Measurements from ENCODE around the gene WNK2.

WNK2 gene

DNA sequence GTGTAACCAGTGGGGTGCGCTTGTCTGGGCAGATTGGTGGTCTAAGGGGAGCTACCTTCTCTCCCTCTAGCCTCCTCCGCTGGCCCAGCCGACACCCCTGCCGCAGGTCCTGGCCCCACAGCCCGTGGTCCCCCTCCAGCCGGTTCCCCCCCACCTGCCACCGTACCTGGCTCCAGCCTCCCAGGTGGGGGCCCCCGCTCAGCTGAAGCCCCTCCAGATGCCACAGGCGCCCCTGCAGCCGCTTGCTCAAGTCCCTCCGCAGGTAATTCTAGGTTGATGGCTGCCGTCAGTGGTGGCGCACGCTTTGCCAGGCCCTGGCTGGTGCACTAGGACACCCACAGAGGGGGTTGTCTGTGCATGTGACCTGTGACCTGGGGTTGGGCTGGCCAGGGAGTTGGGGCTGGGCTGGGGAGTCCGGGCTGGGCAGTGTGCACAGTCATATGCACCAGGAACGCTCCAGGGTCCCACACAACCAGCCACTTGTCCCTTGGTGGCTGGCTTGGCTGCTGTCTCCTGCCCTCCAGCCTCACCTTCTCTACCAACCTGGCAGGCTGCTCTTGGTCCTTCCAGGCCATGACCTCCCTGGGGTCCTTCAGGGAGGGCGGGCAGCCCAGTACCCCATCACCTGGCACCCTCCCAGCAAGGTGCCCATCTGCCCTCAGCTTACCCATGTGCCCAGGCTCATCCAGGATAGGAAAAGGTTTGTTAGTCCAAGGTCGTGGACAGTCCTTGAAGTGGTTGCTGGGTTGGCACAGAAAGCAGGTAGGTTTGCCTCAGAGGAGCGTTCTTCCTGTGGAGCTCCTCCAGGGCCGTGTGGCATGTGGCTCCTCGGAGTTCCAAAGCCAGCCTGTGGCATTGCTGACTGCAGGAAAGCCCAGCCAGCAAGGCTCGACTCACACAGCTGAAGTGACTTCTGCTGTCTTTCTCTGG lies 73.2 kb downstream of the WNK2 start:
- DNase-seq: no peak

DNA sequence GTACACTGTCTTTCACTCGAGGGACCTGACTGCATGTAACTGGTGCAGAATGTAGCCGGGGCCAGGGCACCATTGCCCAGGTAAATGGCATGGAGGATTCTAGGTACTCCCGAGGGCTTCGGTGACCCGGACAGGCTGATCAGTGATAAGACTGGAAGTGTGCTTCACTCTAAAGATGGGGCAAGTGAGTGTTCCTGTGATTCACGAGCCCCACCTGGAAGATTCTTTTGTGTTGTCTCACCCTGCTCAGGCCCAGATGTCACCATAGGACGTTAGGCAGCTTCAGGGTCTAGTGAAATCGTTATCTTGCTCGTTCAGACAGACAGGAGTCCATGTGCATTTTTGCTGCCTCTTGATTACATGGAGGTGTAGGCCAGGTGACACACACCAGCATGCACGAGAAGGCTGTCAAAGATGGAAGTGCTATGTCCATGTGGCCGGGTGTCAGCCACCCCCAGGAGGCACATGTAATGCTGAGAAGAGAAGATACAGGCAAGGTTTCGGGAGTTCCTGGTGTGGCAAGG lies 73.9 kb downstream of the WNK2 start:
- no peak for DNase-seq

DNA sequence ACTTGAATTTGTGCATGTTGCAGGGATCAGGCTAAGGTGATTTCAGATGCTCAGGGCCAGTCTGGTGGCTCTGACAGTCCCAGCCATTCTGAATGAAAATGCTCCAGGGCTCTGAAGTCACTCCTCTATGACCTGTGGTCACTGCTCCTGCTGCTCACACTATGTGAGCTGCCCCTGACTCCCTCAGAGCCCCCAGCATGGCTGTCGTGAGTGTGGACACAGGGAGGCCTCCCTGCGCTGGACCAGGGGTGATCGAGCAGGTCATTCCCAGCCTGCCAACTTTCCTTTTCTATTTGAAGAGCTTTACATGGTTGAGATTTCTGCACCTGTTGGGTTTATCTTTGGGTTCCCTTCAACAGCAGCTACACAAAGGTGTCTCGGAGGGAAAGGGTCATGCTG lies 74.5 kb downstream of the WNK2 start:
- DNase-seq: no peak

DNA sequence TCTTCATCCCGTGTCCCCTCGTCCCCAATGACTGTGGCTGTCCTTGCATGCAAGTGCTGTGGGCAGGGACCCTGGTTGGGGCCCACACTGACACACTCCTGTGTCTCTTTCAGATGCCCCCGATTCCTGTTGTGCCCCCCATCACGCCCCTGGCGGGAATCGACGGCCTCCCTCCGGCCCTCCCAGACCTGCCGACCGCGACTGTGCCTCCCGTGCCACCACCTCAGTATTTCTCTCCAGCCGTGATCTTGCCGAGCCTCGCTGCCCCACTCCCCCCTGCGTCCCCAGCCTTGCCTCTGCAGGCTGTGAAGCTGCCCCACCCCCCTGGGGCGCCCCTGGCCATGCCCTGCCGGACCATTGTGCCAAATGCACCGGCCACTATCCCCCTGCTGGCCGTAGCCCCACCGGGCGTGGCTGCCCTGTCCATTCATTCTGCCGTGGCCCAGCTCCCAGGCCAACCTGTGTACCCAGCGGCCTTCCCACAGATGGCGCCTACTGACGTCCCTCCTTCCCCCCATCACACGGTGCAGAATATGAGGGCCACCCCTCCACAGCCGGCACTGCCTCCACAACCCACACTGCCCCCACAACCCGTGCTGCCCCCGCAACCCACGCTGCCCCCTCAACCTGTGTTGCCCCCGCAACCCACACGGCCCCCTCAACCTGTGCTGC lies 75.0 kb downstream of the WNK2 start:
- no peak for DNase-seq

DNA sequence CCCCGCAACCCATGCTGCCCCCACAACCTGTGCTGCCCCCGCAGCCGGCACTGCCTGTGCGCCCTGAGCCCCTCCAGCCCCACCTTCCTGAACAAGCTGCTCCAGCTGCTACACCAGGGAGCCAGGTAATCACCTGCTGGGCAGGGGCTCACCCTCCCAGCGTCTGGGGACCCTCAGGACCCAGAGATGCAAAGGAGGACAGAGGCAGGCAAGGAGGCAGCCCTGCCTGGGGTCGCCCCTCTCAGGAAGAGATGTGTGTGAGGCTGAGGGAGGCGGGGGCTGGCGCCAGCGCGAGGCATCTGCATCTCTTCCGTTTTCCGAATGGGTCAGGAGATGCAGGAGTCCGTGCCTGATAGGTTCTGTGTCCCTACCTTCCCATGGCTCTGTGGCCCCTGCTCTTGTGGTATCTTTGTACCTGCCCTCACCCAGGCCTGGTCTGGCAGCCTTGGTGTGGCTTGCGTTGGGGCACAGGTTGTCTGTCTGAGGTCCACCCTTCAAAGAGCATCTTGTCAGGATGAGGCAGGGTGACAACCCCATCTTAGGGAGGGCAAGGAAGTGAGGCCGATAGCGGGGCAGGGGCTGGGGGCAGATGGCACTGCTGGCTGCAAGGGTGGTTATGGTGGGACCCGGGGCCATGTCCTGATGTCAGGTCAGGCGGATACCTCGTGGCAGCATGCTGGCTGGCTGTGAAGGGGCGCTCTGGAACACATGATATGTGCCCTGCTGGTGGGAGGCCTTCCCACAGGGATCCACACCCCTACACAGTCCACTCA lies 75.7 kb downstream of the WNK2 start:
- DNase-seq: no peak

DNA sequence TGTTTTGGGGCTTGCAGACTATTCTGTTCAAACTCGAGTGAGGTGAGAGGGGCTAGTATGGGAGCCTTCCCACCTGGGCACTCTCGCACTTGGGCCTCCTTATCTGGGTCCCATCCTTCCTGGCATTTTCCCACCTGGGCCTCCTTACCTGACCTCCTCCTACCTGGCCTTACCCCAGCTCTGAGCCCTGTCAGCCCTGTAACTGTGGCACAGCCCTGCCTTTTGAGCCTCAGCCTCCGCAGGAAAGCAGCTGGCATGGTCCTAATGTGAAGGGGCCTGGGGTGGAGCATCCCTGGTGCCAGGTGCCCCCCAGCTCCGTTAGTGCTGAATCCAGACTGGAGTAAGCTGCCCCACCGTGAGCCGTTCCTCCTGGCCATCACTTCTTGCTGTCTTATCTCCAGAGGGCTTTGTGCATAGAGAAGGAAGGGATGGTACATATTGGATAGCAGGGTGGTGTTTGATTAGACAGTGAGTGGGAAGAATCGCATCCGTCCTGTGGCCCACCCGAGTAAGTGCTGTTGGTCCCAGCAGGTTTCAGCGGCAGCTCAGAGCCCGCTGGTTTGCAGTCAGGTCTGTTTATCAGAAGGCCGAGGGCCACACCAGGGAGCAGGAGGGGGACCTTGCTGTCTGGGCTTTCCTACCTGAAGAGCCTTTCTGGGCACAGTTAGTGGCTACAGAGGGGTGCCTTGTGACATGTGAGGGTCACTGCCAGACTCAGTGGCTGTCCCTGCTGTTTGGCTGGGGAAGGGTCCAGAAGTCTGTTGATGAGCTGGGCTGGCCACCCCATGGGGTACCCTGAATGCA lies 76.5 kb downstream of the WNK2 start:
- no peak for DNase-seq

DNA sequence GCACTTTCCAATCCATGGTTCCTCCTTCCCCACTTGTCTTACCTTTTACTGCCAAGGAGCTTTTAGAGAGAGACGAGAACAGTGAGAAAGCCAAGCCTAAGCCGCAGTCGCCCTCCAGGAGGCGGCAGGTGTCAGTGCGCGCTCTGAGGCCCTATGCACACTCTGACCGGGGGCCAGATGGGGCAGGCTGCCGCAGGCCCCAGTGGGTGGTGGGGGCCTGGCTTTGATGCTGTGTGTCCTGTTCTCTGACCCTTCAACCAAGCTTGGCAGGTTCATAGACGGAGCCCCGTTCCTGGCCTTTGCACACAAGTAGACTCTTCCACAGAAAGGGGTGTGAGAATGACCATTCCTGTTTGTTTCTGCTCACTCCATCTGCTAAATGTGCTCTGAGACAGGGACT lies 77.3 kb downstream of the WNK2 start:
- DNase-seq: peak; percentile 29

DNA sequence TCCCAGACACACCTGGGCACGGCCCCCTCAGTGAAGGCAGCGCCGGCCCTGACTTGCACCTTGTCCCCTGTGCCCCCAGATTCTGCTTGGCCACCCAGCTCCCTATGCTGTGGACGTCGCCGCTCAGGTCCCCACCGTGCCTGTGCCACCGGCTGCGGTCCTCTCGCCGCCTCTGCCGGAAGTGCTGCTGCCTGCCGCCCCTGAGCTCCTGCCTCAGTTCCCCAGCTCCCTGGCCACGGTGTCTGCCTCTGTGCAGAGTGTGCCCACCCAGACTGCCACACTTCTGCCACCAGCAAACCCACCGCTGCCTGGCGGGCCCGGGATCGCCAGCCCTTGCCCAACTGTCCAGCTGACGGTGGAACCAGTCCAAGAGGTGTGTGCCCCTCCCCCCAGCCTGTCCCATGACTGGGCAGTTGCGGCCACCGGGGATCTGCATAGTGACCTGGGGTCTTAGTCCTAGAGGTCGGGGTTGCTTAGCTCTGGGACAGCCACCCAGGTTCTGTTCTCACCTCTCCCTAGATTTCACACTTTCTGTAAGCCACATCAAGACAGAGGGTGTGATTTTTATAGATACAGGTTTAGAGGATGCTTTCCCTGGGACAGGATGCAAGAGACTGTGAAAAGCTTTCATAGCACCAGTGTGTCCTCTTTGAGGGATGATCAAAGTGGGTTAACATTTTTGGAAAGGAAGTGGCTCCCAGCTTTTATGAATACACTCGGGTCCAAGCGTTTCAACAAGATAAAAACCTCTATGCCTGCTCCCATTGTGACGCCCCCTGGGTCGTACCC lies 78.0 kb downstream of the WNK2 start:
- DNase-seq: no peak

DNA sequence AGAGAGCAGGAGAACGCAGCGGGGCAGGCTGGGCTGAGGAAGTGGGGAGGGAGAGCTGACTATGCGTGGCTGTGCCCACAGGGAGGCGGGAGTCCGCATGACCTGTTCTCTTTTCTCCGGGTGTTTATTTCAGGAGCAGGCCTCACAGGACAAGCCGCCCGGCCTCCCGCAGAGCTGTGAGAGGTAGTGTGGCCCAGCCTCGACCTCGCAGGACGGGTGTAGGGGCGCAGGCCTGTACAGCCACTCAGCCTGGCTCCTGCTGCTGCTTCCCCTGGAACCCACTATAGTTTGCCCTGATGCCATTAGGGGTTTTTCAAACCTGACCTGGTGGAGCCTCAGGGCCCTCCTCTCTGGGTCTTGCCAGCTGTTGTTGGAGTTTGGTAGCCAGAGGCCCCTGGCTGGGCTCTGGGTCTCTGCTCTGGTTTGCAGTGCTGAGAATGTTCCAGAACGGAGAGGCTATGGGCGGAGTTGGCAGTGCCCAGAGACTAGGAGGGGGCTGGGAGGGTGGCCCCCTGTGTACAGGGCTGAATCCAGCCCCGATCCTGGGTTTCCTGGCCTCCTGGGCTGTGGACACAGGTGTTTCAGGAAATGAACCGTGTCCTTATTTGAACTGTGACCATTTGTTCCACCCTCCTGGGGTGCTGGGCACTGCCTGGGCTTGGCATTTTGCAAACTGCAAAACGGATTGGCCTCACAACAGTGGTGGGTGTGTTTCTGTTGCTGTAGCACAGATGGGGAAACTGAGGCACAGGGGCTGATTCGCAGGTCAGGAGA lies 78.8 kb downstream of the WNK2 start:
- no peak for DNase-seq

DNA sequence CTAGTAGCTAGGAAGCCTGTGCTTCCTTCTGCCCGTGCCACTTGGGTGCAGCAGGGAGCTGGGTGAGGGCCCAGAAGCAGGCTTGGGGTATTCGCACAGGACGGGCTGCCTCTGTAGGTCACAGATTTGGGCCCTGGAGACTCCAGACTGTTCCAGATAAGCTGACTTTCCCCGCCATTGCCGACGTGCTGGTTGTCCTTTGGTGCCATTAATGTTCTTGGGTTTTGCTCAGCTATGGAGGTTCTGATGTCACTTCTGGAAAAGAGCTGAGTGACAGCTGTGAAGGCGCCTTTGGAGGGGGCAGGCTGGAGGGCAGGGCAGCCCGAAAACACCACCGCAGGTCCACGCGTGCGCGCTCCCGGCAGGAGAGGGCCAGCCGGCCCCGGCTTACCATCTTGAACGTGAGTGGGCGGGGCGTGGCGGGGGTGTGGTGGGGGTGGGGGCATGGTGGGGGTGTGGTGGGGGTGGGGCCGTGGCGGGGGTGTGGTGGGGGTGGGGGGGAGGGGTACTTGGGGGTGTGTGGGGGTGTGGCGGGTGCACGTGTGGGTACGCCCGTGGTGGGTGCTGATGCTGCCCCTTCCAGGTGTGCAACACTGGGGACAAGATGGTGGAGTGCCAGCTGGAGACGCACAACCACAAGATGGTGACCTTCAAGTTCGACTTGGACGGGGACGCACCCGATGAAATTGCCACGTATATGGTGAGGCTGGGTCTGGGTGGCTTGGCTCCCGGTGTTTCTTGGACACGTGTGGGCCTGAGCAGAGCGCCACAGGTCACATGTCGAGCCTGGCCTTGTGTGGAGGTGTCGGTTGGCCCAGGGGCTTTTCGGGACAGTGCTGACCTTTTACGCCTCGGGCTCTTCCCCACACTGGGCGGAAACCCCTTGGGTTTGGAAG lies 79.6 kb downstream of the WNK2 start:
- no peak for DNase-seq

DNA sequence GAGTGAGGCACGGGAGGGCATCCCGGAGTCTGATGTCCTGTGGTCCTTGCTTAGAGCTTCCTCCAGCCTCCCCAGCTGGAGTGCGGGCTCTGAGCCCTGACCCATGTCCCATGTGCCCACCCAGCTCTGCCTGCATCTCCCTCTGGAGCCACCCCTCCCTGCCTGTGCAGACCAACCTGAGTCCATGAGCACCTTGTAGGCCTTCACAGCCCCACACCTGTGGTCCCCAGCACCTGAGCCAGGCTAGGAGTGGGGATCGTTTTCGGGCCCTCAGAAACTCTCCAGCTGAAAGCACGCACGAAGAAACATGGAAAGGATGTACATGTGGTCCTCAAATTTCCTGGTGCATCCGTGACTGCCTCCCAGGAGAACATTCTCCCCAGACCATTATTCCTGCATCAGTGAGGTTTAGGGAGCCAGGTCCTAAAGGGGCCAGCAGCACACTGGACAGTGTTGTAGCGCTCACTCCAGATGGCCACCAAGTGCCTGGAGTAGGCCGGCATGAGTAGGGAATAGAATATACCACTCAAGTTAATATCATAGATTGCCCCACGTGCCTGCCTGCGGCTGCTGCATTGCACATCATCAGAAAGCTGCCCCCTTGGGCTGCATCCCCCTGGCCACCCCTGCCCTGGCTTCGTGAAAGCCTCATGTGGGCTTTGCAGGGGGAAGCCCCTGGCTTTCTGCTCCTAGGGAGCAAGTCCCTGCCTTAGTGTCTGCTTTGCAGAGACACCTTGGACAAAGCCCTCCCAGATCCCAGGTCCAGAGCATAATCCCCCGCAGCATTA lies 80.6 kb downstream of the WNK2 start:
- no peak for DNase-seq

DNA sequence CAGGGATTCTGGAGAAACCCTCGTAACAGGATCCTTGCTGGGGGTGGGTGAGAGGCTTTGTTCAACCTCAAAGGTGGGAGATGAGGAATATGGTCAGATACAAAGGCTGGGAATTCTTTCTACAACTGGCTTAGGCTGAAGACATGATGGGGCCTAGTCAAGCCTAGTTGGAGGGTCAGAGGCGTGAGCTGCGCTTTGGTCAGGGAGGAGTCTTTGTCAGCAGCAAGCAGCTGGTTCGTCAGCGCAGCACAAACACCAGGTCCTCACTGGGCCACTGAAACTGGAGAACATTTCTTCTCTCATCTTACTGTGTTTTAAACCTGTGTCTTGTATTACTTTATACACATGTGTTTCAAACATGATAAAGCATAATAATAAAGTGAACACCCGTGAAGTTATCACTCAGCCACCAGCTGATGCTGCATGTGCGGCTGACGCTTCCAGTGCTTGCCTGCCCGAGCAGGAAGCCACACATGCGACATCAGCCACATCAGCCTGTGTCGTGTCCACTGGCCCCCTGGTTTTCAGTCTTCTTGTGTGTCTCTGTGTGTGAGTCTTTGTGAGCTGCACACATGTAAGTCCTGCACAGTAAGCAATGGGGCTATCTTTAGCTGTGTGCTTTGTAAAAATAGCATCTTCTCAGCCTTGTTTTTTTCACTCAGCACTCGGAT lies 81.5 kb downstream of the WNK2 start:
- no peak for DNase-seq

DNA sequence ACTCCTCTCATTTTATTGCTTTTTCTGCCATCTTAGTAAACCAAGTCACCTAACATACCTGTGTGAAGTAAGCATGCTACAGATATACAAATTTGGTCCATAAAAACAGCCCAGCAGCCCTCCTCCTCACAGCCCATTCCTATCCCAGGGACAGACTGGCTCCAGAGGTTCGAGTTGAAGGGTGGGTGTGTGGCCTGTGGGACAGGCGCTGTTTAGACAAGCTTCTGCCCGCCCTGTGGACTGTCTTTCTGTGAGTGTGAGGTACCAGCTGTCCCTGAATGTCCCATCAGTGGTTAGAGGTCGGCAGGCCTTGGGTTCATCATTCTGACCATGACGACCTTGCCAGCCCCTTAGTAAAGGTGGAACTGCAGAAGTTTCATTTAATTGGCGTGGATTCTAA lies 82.0 kb downstream of the WNK2 start:
- no peak for DNase-seq

DNA sequence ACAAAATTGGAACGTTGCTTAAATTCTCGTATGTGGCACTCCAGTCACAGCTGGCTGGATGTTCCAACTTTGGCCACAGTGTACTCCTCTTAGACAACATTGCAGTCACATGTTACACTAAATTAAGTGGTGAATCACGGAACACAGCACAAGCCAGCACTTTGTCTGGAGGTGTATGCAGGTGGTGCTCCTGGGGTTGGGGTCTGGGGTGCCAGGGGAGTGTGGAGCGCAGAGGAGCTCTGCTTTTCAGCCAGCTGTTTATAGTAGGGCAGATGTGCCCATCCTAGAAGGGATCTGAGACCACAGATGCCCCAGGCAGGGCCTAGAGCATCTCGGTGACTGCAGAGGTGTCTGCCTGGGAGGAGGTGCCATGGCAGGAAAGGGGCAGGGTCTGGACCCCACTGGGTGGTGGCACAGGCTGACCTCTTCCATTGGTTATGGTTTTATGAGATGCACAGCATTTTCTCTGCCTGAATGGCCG lies 82.6 kb downstream of the WNK2 start:
- DNase-seq: no peak

DNA sequence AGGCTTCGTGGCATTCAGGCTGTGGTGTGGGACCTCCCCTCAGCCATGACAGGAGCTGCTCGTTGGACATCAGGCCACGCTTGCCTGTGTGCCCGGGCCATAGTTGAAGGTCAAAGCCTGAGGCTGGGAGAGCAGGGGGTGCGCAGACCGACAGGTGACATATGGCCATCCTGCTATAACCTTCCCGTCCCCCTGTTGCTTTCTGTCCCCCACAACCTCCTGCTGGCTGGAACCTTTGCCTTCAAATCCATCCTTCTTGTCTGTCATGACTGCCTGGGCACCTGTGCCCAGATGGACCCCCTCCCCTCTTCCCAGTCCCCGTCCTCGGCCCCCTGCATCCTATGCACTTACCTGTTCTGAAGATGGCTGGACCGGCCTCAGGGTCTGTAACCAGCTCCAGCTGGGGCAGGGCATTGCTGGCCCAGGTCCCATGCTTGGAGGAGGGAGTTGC lies 83.2 kb downstream of the WNK2 start:
- DNase-seq: no peak

DNA sequence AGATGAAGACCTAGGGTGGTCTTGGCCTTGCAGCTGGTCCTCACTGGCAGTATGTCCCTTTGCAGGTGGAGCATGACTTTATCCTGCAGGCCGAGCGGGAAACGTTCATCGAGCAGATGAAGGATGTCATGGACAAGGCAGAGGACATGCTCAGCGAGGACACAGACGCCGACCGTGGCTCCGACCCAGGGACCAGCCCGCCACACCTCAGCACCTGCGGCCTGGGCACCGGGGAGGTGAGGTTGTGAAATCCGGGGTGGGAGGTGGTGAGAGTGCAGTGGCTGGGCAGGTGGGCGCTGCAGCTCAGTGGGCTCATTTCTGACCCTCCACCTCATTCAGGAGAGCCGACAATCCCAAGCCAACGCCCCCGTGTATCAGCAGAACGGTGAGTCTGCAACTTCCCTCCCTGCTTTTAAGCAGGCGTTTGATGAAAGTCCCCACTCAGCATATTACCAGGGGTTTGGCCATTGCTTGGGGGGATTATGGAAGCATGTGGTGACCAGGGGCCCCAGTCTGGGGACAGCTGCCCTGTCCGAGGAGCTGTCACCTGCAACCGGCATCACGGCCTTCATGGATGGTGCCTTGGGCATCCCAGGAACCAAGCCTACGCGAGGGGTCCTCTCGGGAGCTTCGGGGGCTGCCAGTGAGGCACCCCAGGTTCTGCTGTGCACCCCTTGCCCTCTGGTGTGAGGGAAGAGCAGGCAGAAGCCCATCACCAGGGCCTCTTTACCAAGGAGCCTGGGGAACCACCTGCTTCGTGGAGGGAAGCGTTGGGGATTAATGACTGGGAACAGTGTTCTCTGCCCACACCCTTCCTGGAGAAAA lies 84.0 kb downstream of the WNK2 start:
- no peak for DNase-seq
